GM23338 (cell line): ENCODE results near the gene EHD4.

Experiments
- CTCF ChIP-seq, 2 experiments: fragments of 200-600 bp in 1 of 2; sonication (generic) in 1 of 2; conservative IDR thresholded peaks; 2 replicates each; pipeline versions ENCODE4 v1.5.1 to v1.6.1; 2016 to 2017; ENCODE audit warnings: antibody characterized with exemption in 2 of 2, low read depth in 2 of 2, mild to moderate bottlenecking in 2 of 2, moderate library complexity in 1 of 2
- EZH2 ChIP-seq: fragments of 200-600 bp; sonication (generic); IDR thresholded peaks from one replicate; pipeline ENCODE4 v1.8.0; 2017; ENCODE audit warnings: antibody characterized with exemption, mild to moderate bottlenecking, low read depth; ENCODE audit not compliant: unreplicated experiment

GRCh38 chr15:41993472-41994170, 21.3 kb upstream of the EHD4 start:
- TF ChIP-seq CTCF (conservative IDR thresholded peaks at IDR 0.05; ENCODE audit: low read depth in 2 of 2) (no peak), EZH2 (no peak)
